ENCODE measurements around the gene CREM.

The CREM gene

GRCh38 chr10:35136263-35136815, 9.7 kb downstream of the CREM start:
- no peak for DNase-seq

- DNase-seq, result no peak
These were observed 13.5 kb downstream of the CREM start for GRCh38 chr10:35140126-35140525.

GRCh38 chr10:35140727-35141126, 14.1 kb downstream of the CREM start:
- DNase-seq, result no peak

GRCh38 chr10:35150308-35150707, 23.7 kb downstream of the CREM start:
- no peak for DNase-seq

GRCh38 chr10:35152992-35153391, 26.3 kb downstream of the CREM start:
- no peak for DNase-seq

GRCh38 chr10:35153716-35154115, 27.1 kb downstream of the CREM start:
- no peak for DNase-seq

- no peak for DNase-seq
These were observed 34.1 kb downstream of the CREM start for GRCh38 chr10:35160743-35161142.

GRCh38 chr10:35161906-35162305, 35.3 kb downstream of the CREM start:
- DNase-seq, result no peak

- DNase-seq, result no peak
These were observed 38.5 kb downstream of the CREM start for GRCh38 chr10:35165136-35165535.

- DNase-seq, result no peak
These were observed 39.2 kb downstream of the CREM start for GRCh38 chr10:35165811-35166210.

GRCh38 chr10:35166607-35167006, 40.0 kb downstream of the CREM start:
- DNase-seq, result no peak

GRCh38 chr10:35167342-35167741, 40.7 kb downstream of the CREM start:
- no peak for DNase-seq

- DNase-seq, result no peak
These were observed 45.5 kb downstream of the CREM start for GRCh38 chr10:35172146-35172545.

- no peak for DNase-seq
These were observed 45.9 kb downstream of the CREM start for GRCh38 chr10:35172574-35172973.

- DNase-seq, result no peak
These were observed 51.7 kb downstream of the CREM start for GRCh38 chr10:35178331-35178730.

GRCh38 chr10:35182631-35183510, 56.2 kb downstream of the CREM start:
- DNase-seq, result no peak

- no peak for DNase-seq
These were observed 58.0 kb downstream of the CREM start for GRCh38 chr10:35184527-35185171.

GRCh38 chr10:35185260-35186034, 58.8 kb downstream of the CREM start:
- DNase-seq, result no peak

GRCh38 chr10:35188954-35189353, 62.3 kb downstream of the CREM start:
- no peak for DNase-seq

GRCh38 chr10:35191523-35191922, 64.9 kb downstream of the CREM start:
- DNase-seq, result no peak

- no peak for DNase-seq
These were observed 66.1 kb downstream of the CREM start for GRCh38 chr10:35192645-35193249.

- DNase-seq, result no peak
These were observed 67.8 kb downstream of the CREM start for GRCh38 chr10:35194471-35194870.

- DNase-seq, result no peak
These were observed 68.3 kb downstream of the CREM start for GRCh38 chr10:35194906-35195305.

All from 8988T (cell line).